Tibial nerve (tissue), 3 donors: Measurements from ENCODE around the gene SPTB.
A peak's percentile ranks its signal among the peaks of the same experiment; 100 is the strongest.

Source experiments
- POLR2A ChIP-seq, 2 donors: fragments of 450-650 bp; IDR thresholded peaks; one replicate each; pipeline ENCODE4 v1.6.1; 2017; ENCODE audit warnings: antibody characterized with exemption in 2 of 2, mild to moderate bottlenecking in 2 of 2, moderate library complexity in 2 of 2
- TF ChIP-seq, protein P1 (sequence below), 5 experiments: fragments of 200-600 bp in 3 of 5; fragments of 450-650 bp in 2 of 5; sonication (generic) in 3 of 5; IDR thresholded peaks; one replicate each; pipeline ENCODE4 v1.5.1; 2016 to 2019; ENCODE audit warnings: antibody characterized with exemption in 5 of 5, mild to moderate bottlenecking in 3 of 5, moderate library complexity in 2 of 5

DNA sequence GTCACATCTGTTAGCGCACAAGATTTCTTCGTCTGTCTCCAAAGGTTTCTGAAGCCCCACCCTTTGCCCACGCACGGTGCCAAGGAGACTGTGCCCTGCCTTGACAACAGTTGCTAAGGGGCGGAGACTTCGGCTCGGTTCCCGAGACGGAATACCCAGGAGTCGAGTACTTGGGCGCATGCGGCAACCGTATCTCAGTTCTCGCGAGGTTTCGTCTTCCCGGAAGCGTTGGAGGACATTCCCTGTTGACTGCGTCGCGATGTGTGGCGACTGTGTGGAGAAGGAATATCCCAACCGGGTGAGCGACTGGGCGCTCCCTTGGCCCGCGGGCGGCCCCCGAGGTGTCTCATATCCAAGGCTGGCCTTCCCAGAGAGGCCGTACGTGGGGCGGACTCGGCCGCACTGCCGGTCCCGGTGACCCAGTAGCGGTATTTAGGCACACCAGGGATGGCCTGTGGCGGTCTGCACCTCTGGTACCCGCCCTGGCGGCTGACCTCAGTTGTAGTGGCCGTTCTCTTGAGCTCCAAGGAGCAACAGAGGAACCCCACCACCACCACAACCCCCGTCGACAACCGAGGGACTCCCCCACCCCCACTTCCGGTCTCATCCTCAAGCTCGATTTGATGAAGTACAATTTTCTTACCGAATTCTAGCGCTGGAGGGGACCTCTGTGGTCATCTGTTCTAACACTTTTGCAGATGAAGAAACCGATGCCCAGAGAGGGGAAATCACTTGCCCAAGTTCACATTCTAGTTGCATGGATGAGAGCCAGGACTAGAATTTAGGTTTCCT lies 34.7 kb upstream of the SPTB start, which contains the start of gene CHURC1:
- TF ChIP-seq, protein P1, sequence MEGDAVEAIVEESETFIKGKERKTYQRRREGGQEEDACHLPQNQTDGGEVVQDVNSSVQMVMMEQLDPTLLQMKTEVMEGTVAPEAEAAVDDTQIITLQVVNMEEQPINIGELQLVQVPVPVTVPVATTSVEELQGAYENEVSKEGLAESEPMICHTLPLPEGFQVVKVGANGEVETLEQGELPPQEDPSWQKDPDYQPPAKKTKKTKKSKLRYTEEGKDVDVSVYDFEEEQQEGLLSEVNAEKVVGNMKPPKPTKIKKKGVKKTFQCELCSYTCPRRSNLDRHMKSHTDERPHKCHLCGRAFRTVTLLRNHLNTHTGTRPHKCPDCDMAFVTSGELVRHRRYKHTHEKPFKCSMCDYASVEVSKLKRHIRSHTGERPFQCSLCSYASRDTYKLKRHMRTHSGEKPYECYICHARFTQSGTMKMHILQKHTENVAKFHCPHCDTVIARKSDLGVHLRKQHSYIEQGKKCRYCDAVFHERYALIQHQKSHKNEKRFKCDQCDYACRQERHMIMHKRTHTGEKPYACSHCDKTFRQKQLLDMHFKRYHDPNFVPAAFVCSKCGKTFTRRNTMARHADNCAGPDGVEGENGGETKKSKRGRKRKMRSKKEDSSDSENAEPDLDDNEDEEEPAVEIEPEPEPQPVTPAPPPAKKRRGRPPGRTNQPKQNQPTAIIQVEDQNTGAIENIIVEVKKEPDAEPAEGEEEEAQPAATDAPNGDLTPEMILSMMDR (IDR thresholded peaks at IDR 0.05): peak in 2 of 5 experiments; percentile 10 to 17
- peak; percentile 80 to 85 for TF ChIP-seq POLR2A (IDR thresholded peaks at IDR 0.05)
